AG20443 (cell line): ENCODE data around the gene SP1.
"Not testable (repeated sequence)": the region's sequence is repeated elsewhere in the genome, so short reads cannot be mapped to it uniquely, and the experiment has no call there.

Experiments used
- DNase-seq: peaks from one replicate; pipeline ENCODE4 v3.0.0; 2012; ENCODE audit warnings: low spot score, mixed read lengths

Gene SP1

GRCh38 chr12:53413485-53414204 is 33.7 kb downstream of the SP1 start:
- DNase-seq = no peak

- no peak for DNase-seq
Measured at GRCh38 chr12:53414756-53415417, 34.9 kb downstream of the SP1 start.

GRCh38 chr12:53415752-53416389 is 35.9 kb downstream of the SP1 start:
- not testable (repeated sequence) for DNase-seq

GRCh38 chr12:53417291-53417816 is 37.4 kb downstream of the SP1 start:
- not testable (repeated sequence) for DNase-seq

GRCh38 chr12:53418221-53418620 is 38.2 kb downstream of the SP1 start:
- DNase-seq = no peak

- no peak for DNase-seq
Measured at GRCh38 chr12:53419756-53420155, 39.8 kb downstream of the SP1 start.

GRCh38 chr12:53422247-53422646 is 42.3 kb downstream of the SP1 start:
- DNase-seq = not testable (repeated sequence)

GRCh38 chr12:53423597-53423996 is 43.6 kb downstream of the SP1 start, which contains the start of gene AMHR2:
AMHR2 (plus strand) TSS chr12:53423855; CDS start chr12:53423935, 80 bp downstream.
- DNase-seq = no peak

GRCh38 chr12:53424626-53425514 is 44.9 kb downstream of the SP1 start:
- DNase-seq = no peak

- DNase-seq = no peak
Measured at GRCh38 chr12:53425515-53426150, 45.7 kb downstream of the SP1 start.

- DNase-seq = peak; percentile 77
Measured at GRCh38 chr12:53427905-53428594, 48.1 kb downstream of the SP1 start.

GRCh38 chr12:53428741-53429140 is 48.8 kb downstream of the SP1 start:
- no peak for DNase-seq

- no peak for DNase-seq
Measured at GRCh38 chr12:53430116-53430515, 50.1 kb downstream of the SP1 start.

GRCh38 chr12:53431187-53431586 is 51.2 kb downstream of the SP1 start:
- DNase-seq = no peak

- DNase-seq = not testable (repeated sequence)
Measured at GRCh38 chr12:53435326-53435725, 55.4 kb downstream of the SP1 start.

- DNase-seq = not testable (repeated sequence)
Measured at GRCh38 chr12:53439582-53439981, 59.6 kb downstream of the SP1 start.

- peak; percentile 96 for DNase-seq
Measured at GRCh38 chr12:53441040-53441833, 61.3 kb downstream of the SP1 start, which contains the start of gene PRR13. PRR13 (plus strand) TSS chr12:53441734; CDS start chr12:53442715, 981 bp downstream.

GRCh38 chr12:53443955-53444354 is 64.0 kb downstream of the SP1 start:
- no peak for DNase-seq

- not testable (repeated sequence) for DNase-seq
Measured at GRCh38 chr12:53444593-53445325, 64.8 kb downstream of the SP1 start.
